Omental fat pad (tissue), 4 donors: ENCODE data around the gene RNMT. TPM values are rescaled to one million over a fixed set of nuclear protein-coding genes. Genes with fewer than 3 reads are reported as not detected.

Experiments
- ATAC-seq: fragments of 150-250 bp; one replicate; pipeline ENCODE4 v1.9.1; 2016; ENCODE audit warnings: mild to moderate bottlenecking, moderate library complexity; ENCODE audit not compliant: low FRiP score
- DNase-seq: peaks from one replicate; pipeline ENCODE4 v3.0.0-alpha.2; 2019; ENCODE audit warnings: low spot score
- CTCF ChIP-seq, 3 donors: fragments of 450-650 bp; IDR thresholded peaks; one replicate each; pipeline ENCODE4 v1.5.1; 2016 to 2017; ENCODE audit warnings: antibody characterized with exemption in 3 of 3, mild to moderate bottlenecking in 3 of 3, moderate library complexity in 2 of 3
- small RNA-seq: library from RNA; depleted of rRNA; stranded (forward); fragments of <200 nt; gene quantifications from one replicate; pipeline ENCODE3, GENCODE V24; 2016
- total RNA-seq, 4 donors: library from RNA; depleted of rRNA; stranded (reverse); fragments of >200 nt; gene quantifications; one replicate each; pipeline ENCODE4 v1.1.0, GENCODE V29; 2016

RNMT gene
- total RNA-seq, 4 donors from 2014 or later: 18.5 to 24.0 (median 21.9) TPM

- no peak for ATAC-seq
- DNase-seq: no peak
- TF ChIP-seq CTCF (IDR thresholded peaks at IDR 0.05): no peak
These were observed 84.5 kb downstream of the RNMT start for GRCh38 chr18:13810950-13811485.

- no peak for TF ChIP-seq CTCF (IDR thresholded peaks at IDR 0.05)
- DNase-seq: no peak
- ATAC-seq: no peak
These were observed 85.5 kb downstream of the RNMT start for GRCh38 chr18:13811993-13812392.

- DNase-seq (peak; percentile 71), ATAC-seq (peak; percentile 91)
- TF ChIP-seq CTCF (IDR thresholded peaks at IDR 0.05): peak in 1 of 3 donors; percentile 60
These were observed 86.9 kb downstream of the RNMT start for GRCh38 chr18:13813271-13813849.

Small RNAs within 50 kb of the gene (small RNA-seq; reads per million reads assigned to genes)
- gene AP001525.1 (not detected), gene RN7SL362P (not detected)

Other genes with a start within 250 kb of the RNMT start
- 10 to 100 TPM in 3 of 4 donors, 1 to 10 TPM in 1; 6.6 to 30.9 (median 15.8) TPM for gene FAM210A, start 115 bp upstream of the RNMT start, total RNA-seq
- 1 to 10 TPM in 1 of 4 donors, under 1 TPM in 1, not detected in 2; 0.36 to 1.2 TPM for gene MC5R, start 97.5 kb downstream of the RNMT start, total RNA-seq
- not detected for gene MC2R, start 188.9 kb downstream of the RNMT start, total RNA-seq